ENCODE measurements around the gene PROCA1.
"Not testable (repeated sequence)": the region's sequence is repeated elsewhere in the genome, so short reads cannot be mapped to it uniquely, and the experiment has no call there.

The PROCA1 gene

DNA sequence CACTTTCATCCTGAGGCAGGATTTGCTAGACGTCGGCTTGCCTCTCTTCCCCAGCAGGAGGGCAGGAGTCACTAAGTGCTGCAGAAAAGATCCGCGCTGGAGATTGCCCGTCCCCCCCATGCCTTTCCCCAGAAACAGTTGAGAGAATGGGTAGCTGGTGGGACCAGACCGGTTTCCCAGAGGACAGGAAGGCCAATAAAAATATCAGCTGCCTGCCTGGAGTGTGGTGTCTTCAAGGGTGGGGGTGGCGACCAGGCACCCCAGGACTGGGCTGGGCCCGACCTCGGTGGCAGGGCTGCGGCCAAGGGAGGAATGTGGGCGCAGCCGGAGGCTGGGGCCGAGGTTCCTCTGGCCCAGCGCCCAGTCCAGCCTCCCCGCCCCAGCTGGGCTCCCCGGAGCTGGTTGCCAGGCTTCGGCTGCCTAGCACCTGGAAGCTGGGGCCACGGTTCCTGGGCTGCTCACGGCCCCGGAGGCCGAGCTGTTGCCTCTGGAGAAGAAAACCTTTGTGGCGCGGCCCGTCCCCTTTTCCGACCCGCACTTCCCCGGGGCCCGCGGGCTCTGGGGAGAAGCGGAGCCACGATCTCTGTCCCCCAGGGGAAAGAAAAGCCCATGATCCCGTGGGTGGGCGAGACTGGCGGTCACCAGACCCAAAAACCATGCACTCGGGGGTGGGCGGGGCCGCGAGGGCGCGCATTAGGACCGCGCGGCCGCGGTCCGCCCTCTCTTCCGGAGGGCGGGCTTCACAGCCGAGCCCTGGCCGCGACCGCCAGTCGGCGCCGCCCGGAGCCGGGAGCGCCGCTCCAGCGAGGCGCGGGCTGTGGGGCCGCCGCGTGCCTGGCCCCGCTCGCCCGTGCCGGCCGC is 31.8 kb upstream of the PROCA1 start, which contains the start of gene TRAF4:
Gene TRAF4, plus strand, starts transcription at position 769 of the 861 bp plus-strand sequence. CDS start 102 bp downstream, outside the sequence.
- peak; percentile 85 for DNase-seq

DNA sequence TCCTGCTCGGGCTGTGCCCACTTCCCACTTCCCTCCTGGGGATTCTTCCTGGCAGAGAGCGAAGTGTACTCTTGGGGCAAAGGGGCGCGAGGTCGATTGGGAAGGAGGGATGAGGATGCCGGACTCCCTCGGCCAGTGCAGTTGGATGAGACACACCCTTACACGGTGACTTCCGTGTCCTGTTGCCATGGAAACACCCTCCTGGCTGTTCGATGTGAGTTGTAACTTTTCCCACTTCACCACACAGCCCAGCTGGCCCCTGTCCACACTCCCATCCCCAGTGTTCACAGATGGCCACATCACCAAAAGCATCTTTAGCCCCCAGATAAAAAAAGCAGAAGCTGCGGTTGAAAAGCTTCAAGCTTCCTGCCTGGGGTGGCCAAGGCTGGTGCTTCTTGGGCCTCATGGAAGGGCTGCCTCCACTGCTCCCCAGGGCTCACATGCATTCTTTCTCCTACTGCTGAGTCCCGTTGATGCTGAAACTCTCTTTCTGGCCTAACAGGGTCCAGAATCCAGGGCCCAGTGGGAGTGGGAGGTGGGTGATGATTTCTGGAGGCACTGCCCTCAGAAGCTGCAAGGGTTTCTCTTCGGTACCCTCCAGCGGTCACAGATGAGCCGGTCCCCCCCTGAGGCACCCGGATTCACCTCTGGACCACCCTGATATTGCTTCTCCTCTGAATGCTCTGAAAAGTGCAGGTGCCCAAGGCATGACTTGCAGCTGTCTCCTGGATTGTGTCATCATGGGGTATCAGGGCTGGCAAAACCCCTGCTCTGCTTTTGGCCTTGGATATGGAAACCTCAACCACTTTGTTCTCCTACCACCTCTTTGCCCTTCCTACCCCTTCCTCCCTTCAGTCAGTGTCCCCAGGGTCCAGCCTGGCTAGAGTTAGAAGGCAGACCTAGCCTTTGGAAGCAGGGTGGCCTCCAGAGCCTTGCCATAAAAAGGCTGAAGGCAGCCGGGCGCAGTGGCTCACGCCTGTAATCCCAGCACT is 30.0 kb upstream of the PROCA1 start:
- DNase-seq: peak; percentile 66

DNA sequence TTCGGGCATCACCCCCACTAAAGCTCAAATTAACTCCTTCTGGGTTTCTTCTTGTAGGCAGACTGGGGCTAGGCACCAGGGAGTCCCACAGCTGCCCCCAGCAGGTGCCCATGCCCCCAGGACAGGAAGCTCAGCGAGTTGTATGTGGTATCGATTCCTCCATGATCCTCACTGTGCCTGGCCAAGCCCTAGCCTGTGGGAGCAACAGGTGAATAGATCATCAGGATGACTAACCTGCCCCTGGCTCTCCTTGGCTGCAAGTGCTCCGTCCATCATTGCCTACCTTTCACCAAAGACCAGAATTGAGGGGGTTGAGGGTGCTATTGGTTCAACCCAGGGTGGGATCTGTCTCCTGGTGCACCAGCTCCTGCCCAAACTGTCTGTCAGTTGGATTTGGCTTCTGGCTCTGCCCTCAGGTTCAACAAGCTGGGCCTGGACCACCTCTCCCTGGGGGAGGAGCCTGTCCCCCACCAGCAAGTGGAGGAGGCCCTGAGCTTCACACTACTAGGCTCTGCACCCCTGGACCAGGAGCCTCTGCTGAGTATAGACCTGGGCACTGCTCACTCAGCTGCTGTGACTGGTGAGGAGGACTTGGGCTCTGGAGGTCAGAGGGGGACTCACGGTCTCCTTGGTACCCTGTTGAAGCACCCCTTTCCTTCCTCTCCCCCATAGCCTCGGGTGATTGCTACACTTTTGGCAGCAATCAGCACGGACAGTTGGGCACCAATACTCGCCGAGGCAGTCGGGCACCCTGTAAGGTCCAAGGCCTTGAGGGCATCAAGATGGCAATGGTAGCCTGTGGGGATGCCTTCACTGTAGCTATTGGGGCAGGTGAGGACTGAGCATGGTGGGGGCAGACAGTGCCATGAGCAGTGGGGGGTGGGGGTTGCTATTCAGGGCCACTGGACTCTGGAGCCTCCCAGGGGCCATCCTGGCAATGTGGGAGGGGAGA is 29.0 kb upstream of the PROCA1 start:
- no peak for DNase-seq

DNA sequence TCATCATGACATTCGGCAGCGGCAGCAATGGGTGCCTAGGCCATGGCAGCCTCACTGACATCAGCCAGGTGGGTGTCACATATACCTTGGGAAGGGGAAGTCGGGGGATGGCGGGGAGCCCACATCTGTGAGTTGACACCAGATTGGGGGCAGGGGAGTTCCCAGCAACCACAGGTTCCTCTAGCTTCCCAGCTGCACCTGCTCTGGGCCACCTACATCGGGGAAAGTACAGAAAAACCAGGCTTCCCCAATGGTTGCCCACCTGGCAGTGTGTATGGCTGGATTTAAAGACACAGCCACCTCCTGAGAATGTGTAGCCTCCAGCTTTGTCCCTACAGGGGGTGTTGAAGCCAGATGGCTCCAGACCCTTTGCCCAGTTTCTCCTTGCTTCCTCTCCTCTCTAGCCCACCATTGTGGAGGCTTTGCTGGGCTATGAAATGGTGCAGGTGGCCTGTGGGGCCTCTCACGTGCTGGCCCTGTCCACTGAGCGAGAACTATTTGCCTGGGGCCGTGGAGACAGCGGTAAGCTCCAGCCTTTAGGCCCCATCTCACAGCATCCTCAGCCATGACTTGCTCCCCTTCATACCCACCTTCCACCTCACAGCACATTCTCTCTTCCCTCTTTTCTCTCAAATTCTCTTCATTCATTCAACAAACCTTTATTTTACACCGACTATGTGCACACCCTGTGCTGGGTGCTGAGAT is 27.1 kb upstream of the PROCA1 start:
- no peak for DNase-seq

DNA sequence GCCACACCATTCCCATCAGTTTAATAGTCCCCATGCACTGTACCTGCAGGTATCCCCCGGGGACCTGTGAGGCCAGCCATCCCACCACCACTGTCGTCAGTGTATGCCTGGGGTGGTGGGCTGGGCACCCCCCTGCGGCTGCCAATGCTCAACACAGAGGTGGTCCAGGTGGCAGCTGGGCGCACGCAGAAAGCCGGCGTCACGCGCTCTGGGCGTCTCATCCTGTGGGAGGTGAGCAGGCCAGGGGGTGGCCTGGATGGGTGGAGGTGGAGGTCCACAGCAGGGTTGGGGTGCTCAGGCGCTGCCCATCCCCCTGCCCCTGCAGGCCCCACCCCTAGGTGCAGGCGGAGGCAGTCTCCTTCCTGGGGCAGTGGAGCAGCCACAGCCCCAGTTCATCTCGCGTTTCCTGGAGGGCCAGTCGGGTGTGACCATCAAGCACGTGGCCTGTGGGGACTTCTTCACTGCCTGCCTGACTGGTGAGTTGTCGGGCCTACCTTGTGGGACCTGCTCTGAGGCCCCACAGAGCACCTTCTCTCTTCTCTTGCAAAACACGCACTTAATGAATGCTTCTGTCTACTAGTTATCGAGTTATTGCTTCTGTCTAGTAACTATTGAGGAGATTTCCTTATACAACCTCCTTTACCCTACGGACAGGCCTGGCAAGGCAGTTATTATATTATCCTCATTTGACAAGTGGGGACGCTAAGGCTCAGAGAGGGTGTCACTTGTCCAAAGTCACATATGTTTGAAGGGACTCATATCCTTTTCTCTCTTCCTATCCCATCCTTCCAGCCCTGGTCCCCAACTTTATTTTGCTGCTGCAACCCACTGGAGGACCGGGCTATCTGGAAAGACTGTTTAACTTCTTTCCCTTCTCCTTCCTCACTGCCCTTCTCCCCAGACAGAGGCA is 26.3 kb upstream of the PROCA1 start:
- DNase-seq: no peak

DNA sequence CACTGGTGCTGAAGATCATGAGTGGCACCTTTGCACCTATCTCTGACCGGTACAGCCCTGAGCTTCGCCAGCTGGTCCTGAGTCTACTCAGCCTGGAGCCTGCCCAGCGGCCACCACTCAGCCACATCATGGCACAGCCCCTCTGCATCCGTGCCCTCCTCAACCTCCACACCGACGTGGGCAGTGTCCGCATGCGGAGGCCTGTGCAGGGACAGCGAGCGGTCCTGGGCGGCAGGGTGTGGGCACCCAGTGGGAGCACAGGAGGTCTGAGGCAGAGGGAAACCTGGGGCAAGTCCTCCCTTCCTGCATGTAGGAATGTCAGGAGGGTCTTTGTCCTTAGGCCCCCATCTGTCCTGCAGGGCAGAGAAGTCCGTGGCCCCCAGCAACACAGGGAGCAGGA is 25.6 kb upstream of the PROCA1 start:
- DNase-seq: no peak

DNA sequence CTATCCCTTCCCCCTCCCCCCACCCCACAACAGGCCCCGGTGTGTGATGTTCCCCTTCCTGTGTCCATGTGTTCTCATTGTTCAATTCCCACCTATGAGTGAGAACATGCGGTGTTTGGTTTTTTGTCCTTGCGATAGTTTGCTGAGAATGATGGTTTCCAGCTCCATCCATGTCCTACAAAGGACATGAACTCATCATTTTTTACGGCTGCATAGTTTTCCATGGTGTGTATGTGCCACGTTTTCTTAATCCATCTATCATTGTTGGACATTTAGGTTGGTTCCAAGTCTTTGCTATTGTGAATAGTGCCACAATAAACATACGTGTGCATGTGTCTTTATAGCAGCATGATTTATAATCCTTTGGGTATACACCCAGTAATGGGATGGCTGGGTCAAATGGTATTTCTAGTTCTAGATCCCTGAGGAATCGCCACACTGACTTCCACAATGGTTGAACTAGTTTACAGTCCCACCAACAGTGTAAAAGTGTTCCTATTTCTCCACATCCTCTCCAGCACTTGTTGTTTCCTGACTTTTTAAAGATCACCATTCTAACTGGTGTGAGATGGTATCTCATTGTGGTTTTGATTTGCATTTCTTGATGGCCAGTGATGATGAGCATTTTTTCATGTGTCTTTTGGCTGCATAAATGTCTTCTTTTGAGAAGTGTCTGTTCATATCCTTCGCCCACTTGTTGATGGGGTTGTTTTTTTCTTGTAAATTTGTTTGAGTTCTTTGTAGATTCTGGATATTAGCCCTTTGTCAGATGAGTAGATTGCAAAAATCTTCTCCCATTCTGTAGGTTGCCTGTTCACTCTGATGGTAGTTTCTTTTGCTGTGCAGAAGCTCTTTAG is 24.5 kb upstream of the PROCA1 start:
- not testable (repeated sequence) for DNase-seq

DNA sequence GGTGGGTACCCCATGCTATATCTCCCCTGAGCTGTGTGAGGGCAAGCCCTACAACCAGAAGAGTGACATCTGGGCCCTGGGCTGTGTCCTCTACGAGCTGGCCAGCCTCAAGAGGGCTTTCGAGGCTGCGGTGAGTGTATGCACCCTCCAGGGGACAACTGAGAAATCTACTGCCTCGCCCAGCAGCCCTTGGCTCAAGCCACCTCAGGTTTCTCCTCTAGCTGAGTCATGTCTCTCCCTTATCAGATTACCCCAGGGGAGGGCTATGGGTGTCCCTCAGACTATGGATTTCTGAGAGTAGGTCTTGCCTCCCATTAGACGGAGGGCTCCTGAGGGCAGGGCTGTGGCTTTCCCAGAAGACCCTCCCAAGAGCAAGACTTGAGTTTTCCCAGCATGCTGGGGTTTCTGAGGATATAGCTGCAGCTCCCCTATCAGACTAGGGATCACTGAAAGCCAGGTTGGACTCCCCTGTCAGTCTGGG is 23.6 kb upstream of the PROCA1 start:
- no peak for DNase-seq

DNA sequence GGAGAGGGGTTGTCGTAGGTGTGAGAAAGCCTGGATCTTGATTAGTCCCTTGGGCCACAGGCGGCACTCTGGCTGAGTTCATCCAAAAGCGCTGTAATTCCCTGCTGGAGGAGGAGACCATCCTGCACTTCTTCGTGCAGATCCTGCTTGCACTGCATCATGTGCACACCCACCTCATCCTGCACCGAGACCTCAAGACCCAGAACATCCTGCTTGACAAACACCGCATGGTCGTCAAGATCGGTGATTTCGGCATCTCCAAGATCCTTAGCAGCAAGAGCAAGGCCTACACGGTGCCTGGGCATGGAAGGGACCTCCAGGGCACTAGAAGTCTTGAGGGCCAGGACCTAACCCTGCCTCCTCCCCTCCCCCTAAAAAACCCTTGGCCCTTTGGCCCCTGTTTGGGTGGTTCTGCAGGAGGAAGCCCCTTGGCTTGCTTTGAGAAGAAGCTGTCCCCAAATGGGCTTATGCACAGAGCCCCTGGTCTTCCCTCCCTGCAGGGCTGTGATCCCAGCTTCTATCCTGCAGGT is 23.1 kb upstream of the PROCA1 start:
- no peak for DNase-seq

DNA sequence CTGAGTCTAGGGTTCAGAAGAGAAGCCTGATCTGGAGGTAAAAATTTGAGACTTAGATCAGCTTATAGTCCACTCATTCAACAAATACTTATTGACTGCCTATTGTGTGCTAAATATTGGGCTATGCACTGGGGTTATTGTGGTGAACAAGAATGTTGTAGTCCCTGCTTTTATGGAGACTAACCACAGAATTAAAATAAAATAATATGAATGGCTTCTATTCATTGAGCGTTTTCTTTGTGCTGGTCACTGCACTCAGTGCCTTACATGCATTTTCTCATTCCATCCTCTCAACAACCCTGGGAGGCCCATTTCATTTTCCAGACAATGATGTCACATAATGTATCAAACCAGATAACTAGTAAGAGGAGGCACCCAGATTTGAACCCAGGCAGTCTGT is 21.7 kb upstream of the PROCA1 start:
- no peak for DNase-seq

DNA sequence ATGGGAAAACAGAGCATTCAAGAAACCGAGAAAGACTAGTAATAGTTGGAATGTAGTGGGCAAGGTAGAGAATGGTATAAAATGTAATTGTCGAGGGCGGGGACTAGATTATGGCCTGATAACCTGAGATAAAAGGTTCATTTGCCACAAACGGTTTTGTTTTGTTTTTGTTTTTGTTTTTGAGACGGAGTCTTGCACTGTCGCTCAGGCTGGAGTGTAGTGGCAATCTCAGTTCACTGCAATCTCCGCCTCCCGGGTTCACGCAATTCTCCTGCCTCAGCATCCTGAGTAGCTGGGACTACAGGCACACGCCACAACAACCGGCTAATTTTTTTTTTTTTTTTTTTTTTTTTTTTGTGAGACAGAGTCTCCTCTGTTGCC is 18.3 kb upstream of the PROCA1 start:
- no peak for DNase-seq

DNA sequence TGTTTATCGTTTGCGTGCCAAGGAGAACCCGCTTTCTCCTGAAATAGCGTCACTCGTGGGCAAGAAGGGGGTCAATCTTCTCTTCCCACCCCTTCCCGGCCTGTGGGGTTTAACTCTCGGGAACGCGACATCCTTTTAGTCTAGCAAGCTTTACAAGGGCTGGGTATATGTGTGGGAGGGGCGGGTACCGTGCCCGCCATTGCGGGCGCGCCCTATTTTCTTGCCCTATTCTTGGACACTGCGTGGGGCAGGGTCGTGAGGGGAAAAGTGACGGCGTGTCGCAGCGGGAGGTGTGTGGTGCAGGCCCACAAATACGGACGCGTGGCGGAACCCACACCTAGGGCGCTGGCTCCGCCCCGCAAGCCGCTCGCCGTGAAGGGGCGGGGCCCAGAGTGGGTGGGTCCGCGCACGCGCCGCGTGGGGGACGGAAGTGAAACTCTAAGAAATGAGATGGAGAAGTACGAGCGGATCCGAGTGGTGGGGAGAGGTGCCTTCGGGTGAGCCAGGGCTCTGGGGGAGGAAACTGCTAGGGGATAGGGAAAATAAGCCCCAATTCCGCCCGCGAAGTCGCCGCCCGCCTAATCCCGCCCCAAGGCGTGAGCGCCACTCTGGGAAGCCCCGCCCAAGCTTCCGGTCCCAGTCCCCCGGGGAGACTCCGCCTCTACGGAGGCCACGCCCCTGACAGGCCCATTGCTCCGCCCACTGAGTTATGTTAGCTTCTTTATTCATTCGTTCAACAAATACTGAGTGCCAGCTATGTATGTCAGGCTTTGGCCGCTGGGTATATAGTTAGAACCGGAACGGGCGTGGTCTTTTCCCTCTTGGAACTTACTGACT is 16.9 kb upstream of the PROCA1 start, which contains the start of gene NEK8:
Gene NEK8, plus strand, starts transcription at position 425 of the 837 bp plus-strand sequence. Its CDS starts 26 bp downstream, at position 451.
- peak; percentile 97 for DNase-seq

DNA sequence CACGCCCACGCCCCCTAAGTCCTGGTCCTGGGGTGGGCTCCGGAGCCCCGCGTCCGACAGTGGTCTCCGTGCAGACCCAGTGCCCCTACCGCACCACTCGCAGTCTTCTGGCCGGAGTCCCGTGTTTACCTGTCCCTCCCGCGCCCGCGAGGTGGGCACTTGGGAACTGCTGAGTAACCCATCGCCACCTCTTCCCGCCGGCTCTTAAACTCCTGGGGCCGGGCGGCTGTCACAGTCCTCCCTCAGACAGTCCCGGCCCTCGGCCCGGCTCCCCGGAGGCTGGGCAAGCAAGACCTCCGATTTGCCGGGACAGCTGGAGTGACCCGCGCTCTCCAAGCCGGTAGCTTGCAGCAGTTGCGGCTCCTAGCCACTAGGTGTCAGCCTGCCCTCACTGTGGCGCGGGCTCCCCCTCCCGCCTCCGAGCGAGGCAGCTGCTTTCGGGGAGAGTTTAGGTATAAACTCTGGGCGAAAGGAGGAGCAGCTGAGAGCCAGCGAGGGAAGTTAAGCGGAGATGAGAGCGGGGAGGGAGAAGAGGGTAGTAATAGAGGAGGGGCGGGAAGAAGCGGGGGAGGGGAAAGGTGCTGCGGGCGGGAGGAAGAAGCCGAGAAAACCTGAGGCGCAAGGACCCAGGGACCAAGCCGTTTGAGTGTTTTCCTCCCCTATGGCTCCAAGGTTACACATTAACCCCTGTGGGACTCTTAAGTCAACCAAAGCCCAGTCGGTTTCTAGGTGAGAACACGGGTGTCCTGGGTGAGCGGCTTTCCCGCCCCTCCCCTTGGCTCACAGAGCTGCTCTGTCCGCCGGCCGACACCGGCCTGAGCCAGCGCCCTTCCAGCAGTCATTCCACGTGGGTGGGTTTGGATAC is 15.2 kb upstream of the PROCA1 start:
- DNase-seq: peak; percentile 90

DNA sequence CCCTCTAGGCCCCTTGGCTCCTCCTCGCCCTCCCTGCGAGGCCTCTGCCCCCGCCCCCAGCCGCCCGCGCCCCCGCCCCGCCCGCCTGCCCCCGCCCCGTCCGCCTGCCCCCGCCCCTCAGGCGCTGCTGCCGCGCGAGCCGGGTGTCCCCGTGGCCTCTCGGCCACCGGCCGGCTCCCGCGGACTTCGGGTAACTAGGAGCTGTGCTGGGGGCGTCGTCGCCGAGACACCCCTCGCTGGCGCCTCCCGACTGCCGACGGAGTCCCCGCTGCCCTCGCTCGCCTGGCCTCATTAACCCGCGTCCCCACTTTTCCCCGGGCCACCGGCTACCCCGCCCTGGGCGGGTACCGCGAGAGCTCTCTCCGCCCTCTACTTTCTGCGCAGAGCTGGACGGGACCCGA is 14.5 kb upstream of the PROCA1 start, which contains the start of gene TLCD1:
Gene TLCD1, minus strand, starts transcription at position 8 of the 401 bp plus-strand sequence. CDS start 136 bp downstream, outside the sequence.
- peak; percentile 65 for DNase-seq

DNA sequence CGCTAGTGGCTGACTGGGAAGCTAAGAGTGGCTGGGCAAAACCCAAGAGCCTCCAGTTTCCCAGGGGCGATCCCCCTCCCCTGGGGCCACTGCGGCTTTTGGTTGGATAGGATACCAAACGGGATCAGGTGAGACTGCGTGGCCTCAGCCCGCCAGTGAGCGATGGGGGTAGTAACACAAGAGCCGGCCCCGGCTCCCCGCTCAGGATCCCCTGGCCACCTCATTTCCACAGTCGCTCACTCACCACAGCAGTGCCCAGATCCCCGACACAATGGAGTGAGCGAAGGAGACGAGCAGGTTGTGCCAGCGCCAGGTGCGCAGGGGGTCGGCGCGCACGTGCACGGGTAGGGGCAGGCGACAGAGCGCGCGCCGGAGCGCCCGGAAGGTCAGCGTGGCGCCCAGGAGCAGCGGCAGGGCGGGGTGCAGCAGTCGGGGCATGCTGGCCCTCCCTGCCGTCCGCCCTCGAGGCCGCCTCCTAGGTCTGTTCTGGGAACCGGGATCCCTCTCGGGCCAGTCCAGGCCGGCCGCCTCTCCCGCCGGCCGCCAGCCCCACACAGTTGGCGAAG is 14.1 kb upstream of the PROCA1 start:
- no peak for DNase-seq

DNA sequence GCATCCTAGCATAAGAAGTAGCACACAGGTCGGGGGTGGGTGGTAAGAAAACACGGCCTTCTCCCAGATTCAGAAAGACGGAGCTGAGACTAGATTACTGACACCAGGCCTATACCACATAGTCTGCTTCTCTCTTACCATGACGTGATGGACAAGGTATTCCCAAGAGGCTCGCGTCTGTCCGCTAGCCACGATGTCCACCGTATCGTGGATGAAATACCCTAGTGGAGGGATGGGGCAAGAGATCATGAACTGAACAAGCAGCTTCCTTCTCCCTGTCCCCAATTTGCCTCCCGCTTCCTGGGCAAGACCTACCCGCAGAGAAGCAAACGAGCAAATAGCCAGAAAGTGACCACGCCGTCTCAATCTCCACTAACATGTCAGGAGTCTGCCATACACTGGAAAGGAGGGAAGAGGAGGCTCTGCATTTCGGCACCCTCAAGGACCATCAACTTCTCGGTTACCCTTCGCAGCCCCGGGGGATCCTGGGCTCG is 13.5 kb upstream of the PROCA1 start:
- no peak for DNase-seq
